HepG2 (cell line): Measurements from ENCODE around the gene EML2. TPM values are rescaled to one million over a fixed set of nuclear protein-coding genes. Genes with fewer than 3 reads are reported as not detected.

Experiments
- ATF7-NPFF ChIP-seq: sonication (generic); formaldehyde crosslinking; IDR thresholded peaks from 2 replicates; pipeline ENCODE4 v1.8.1; 2023; ENCODE audit warnings: mild to moderate bottlenecking, low read depth, missing genetic modification reagents, moderate library complexity
- HOXA5 ChIP-seq: sonication (generic); formaldehyde crosslinking; IDR thresholded peaks from 2 replicates; pipeline ENCODE4 v1.4.0; 2020; ENCODE audit warnings: missing genetic modification reagents
- JARID2 ChIP-seq: sonication (generic); formaldehyde crosslinking; IDR thresholded peaks from 2 replicates; pipeline ENCODE4 v1.8.1; 2023; ENCODE audit warnings: missing genetic modification reagents, inconsistent platforms; ENCODE audit not compliant: insufficient replicate concordance
- KDM5A ChIP-seq: fragments of 200-600 bp; sonication (generic); IDR thresholded peaks from 2 replicates; pipeline ENCODE4 v1.7.0; 2018; ENCODE audit warnings: antibody characterized with exemption, mild to moderate bottlenecking, low read length, borderline replicate concordance
- MBNL3 ChIP-seq: fragments of 250-450 bp; sonication (Bioruptor Pico); conservative IDR thresholded peaks from 2 replicates; pipeline ENCODE4 v1.8.0; 2022; ENCODE audit warnings: mild to moderate bottlenecking, inconsistent platforms
- NKX3-1 ChIP-seq: sonication (generic); formaldehyde crosslinking; IDR thresholded peaks from 2 replicates; pipeline ENCODE4 v1.5.0; 2020; ENCODE audit warnings: missing genetic modification reagents
- POLR2AphosphoS5 ChIP-seq: IDR thresholded peaks from 2 replicates; pipeline ENCODE4 v1.6.1; 2012; ENCODE audit warnings: low read depth, low read length
- SMAD3 ChIP-seq: sonication (generic); formaldehyde crosslinking; IDR thresholded peaks from 2 replicates; pipeline ENCODE4 v1.4.0; 2020; ENCODE audit warnings: missing genetic modification reagents
- SYNCRIP ChIP-seq: fragments of 200-400 bp; formaldehyde crosslinking; IDR thresholded peaks from 2 replicates; pipeline ENCODE4 v1.6.1; 2018; ENCODE audit warnings: mild to moderate bottlenecking, low read depth, low read length; ENCODE audit not compliant: insufficient read depth
- TBP ChIP-seq: sonication (generic); formaldehyde crosslinking; IDR thresholded peaks from 2 replicates; pipeline ENCODE4 v1.5.0; 2020; ENCODE audit warnings: missing genetic modification reagents
- ZNF431 ChIP-seq: sonication (generic); formaldehyde crosslinking; IDR thresholded peaks from 2 replicates; pipeline ENCODE4 v1.9.0; 2022; ENCODE audit warnings: missing genetic modification reagents, low read depth, mild to moderate bottlenecking, borderline replicate concordance
- ZNF788 ChIP-seq: sonication (generic); formaldehyde crosslinking; IDR thresholded peaks from 2 replicates; pipeline ENCODE4 v1.5.0; 2020; ENCODE audit warnings: mild to moderate bottlenecking, missing genetic modification reagents, borderline replicate concordance
- ZSCAN20 ChIP-seq: sonication (generic); formaldehyde crosslinking; IDR thresholded peaks from 2 replicates; pipeline ENCODE4 v1.4.0; 2020; ENCODE audit warnings: missing genetic modification reagents, mild to moderate bottlenecking, borderline replicate concordance
- ZSCAN21 ChIP-seq: sonication (generic); formaldehyde crosslinking; IDR thresholded peaks from 2 replicates; pipeline ENCODE4 v1.8.0; 2022; ENCODE audit warnings: mild to moderate bottlenecking, missing genetic modification reagents, moderate library complexity, borderline replicate concordance
- polyA plus RNA-seq, 8 experiments: library from polyadenylated mRNA; depleted of rRNA in 3 of 8; stranded (reverse) in 7 of 8; unstranded in 1 of 8; fragments of >200 nt; fragmentation: Illumina TruSeq in 4 of 8; extraction: Trizol in 4 of 8; gene quantifications; 2 replicates each; pipeline versions ENCODE4 v1.2.1 to v1.2.3, GENCODE V29; 2011 to 2016; ENCODE audit warnings: low read depth in 4 of 8, missing spikeins in 1 of 8, mixed read lengths in 1 of 8; ENCODE audit not compliant: insufficient read depth in 1 of 8
- total RNA-seq, 5 experiments: library from RNA; depleted of rRNA; stranded (reverse); fragments of >200 nt; fragmentation: Illumina TruSeq; extraction: Trizol; gene quantifications; 2 replicates each; pipeline ENCODE4 v1.2.3, GENCODE V29; 2016; ENCODE audit warnings: low read depth in 1 of 5
- TF ChIP-seq, protein P1 (sequence below): sonication (generic); formaldehyde crosslinking; IDR thresholded peaks from 2 replicates; pipeline ENCODE4 v1.4.0; 2020; ENCODE audit warnings: low read depth, missing genetic modification reagents
- TF ChIP-seq, protein P2 (sequence below): sonication (generic); formaldehyde crosslinking; IDR thresholded peaks from 2 replicates; pipeline ENCODE4 v1.4.0; 2020; ENCODE audit warnings: mild to moderate bottlenecking, missing genetic modification reagents
- TF ChIP-seq, protein P3 (sequence below): conservative IDR thresholded peaks from 2 replicates; pipeline ENCODE4 v1.6.1; 2018; ENCODE audit warnings: missing genetic modification reagents
- TF ChIP-seq, protein P4 (sequence below): sonication (generic); formaldehyde crosslinking; IDR thresholded peaks from 2 replicates; pipeline ENCODE4 v1.8.0; 2022; ENCODE audit warnings: missing genetic modification reagents, low read depth, mild to moderate bottlenecking, borderline replicate concordance
- TF ChIP-seq, protein P5 (sequence below): sonication (generic); formaldehyde crosslinking; IDR thresholded peaks from 2 replicates; pipeline ENCODE4 v1.5.0; 2020; ENCODE audit warnings: mild to moderate bottlenecking, missing genetic modification reagents, borderline replicate concordance

The EML2 gene
- total and polyA plus RNA-seq, 2 of the 13 experiments (the other 11 are each of a cell fraction or from before 2014, with no cell fraction given) = 7.3 to 12.9 TPM

DNA sequence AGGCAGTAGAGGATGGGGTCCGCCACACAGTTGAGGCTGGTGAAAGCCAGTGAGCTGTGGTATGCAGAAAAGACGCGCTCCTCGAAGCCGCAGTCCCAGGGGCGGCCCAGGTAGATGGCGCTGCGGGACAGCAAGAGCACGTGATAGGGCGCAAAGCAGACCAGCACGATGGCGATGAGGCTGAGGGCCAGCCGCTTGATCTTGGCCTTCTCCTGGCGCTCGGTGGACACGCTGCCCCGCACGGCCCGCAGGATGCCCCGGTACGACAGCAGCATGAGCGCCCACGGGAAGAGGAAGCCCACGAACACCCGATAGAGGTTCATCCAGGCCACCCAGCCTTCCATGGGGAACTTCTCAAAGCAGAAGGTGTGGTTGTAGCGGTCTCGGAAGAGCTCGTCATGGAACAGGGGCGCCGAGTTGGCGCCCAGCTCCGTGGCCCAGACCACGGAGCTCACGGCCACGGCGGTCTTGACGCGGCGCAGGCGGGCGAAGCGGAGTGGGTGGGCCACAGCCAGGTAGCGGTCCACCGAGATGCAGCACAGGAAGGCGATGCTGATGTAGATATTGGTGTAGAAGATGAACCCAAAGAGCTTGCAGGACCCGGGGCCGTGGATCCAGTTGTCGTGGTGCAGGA lies 48.1 kb downstream of the EML2 start (continued):
- TF ChIP-seq, protein P1, sequence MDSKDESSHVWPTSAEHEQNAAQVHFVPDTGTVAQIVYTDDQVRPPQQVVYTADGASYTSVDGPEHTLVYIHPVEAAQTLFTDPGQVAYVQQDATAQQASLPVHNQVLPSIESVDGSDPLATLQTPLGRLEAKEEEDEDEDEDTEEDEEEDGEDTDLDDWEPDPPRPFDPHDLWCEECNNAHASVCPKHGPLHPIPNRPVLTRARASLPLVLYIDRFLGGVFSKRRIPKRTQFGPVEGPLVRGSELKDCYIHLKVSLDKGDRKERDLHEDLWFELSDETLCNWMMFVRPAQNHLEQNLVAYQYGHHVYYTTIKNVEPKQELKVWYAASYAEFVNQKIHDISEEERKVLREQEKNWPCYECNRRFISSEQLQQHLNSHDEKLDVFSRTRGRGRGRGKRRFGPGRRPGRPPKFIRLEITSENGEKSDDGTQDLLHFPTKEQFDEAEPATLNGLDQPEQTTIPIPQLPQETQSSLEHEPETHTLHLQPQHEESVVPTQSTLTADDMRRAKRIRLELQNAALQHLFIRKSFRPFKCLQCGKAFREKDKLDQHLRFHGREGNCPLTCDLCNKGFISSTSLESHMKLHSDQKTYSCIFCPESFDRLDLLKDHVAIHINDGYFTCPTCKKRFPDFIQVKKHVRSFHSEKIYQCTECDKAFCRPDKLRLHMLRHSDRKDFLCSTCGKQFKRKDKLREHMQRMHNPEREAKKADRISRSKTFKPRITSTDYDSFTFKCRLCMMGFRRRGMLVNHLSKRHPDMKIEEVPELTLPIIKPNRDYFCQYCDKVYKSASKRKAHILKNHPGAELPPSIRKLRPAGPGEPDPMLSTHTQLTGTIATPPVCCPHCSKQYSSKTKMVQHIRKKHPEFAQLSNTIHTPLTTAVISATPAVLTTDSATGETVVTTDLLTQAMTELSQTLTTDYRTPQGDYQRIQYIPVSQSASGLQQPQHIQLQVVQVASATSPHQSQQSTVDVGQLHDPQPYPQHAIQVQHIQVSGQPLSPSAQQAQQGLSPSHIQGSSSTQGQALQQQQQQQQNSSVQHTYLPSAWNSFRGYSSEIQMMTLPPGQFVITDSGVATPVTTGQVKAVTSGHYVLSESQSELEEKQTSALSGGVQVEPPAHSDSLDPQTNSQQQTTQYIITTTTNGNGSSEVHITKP (CRISPR knock-in tag) = no peak
- TF ChIP-seq ZNF788 = peak; percentile 87; the same call in 1 of the 2 replicates
- TF ChIP-seq TBP (CRISPR knock-in tag) = no peak
- TF ChIP-seq MBNL3 (CRISPR knock-in tag) = no peak
- TF ChIP-seq SYNCRIP = no peak
- TF ChIP-seq, protein P2, sequence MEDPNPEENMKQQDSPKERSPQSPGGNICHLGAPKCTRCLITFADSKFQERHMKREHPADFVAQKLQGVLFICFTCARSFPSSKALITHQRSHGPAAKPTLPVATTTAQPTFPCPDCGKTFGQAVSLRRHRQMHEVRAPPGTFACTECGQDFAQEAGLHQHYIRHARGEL (CRISPR knock-in tag) = 0 out of 2 replicates have a peak, but pooled peaks have one; percentile 13
- TF ChIP-seq NKX3-1 (CRISPR knock-in tag) = peak; percentile 87; the same call in 1 of the 2 replicates
- 0 out of 2 replicates have a peak, but pooled peaks have one; percentile 43 for TF ChIP-seq ZNF431 (CRISPR knock-in tag)
- peak; percentile 70; the same call in 1 of the 2 replicates for TF ChIP-seq ZSCAN21
- peak; percentile 83; the same call in 1 of the 2 replicates for TF ChIP-seq SMAD3 (CRISPR knock-in tag)
- TF ChIP-seq, protein P3, sequence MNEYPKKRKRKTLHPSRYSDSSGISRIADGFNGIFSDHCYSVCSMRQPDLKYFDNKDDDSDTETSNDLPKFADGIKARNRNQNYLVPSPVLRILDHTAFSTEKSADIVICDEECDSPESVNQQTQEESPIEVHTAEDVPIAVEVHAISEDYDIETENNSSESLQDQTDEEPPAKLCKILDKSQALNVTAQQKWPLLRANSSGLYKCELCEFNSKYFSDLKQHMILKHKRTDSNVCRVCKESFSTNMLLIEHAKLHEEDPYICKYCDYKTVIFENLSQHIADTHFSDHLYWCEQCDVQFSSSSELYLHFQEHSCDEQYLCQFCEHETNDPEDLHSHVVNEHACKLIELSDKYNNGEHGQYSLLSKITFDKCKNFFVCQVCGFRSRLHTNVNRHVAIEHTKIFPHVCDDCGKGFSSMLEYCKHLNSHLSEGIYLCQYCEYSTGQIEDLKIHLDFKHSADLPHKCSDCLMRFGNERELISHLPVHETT (CRISPR knock-in tag) = 0 out of 2 replicates have a peak, but pooled peaks have one; percentile 40
- TF ChIP-seq, protein P4, sequence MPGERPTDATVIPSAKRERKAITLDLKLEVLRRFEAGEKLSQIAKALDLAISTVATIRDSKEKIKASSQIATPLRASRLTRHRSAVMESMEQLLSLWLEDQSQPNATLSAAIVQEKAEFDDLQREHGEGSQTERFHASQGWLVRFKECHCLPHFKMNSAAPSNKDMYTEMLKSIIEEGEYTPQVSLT (CRISPR knock-in tag) = no peak
- no peak for TF ChIP-seq KDM5A
- peak; percentile 86 for TF ChIP-seq ATF7-NPFF
- TF ChIP-seq, protein P5, sequence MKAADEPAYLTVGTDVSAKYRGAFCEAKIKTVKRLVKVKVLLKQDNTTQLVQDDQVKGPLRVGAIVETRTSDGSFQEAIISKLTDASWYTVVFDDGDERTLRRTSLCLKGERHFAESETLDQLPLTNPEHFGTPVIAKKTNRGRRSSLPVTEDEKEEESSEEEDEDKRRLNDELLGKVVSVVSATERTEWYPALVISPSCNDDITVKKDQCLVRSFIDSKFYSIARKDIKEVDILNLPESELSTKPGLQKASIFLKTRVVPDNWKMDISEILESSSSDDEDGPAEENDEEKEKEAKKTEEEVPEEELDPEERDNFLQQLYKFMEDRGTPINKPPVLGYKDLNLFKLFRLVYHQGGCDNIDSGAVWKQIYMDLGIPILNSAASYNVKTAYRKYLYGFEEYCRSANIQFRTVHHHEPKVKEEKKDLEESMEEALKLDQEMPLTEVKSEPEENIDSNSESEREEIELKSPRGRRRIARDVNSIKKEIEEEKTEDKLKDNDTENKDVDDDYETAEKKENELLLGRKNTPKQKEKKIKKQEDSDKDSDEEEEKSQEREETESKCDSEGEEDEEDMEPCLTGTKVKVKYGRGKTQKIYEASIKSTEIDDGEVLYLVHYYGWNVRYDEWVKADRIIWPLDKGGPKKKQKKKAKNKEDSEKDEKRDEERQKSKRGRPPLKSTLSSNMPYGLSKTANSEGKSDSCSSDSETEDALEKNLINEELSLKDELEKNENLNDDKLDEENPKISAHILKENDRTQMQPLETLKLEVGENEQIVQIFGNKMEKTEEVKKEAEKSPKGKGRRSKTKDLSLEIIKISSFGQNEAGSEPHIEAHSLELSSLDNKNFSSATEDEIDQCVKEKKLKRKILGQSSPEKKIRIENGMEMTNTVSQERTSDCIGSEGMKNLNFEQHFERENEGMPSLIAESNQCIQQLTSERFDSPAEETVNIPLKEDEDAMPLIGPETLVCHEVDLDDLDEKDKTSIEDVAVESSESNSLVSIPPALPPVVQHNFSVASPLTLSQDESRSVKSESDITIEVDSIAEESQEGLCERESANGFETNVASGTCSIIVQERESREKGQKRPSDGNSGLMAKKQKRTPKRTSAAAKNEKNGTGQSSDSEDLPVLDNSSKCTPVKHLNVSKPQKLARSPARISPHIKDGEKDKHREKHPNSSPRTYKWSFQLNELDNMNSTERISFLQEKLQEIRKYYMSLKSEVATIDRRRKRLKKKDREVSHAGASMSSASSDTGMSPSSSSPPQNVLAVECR (CRISPR knock-in tag) = peak; percentile 68; the same call in 1 of the 2 replicates
- TF ChIP-seq HOXA5 (CRISPR knock-in tag) = no peak
- peak; percentile 60 for TF ChIP-seq JARID2 (CRISPR knock-in tag)
- TF ChIP-seq POLR2AphosphoS5 = no peak
- no peak for TF ChIP-seq ZSCAN20
